PC-3 (cell line): Measurements from ENCODE around the gene GRB2.

Experiments
- EZH2 ChIP-seq: fragments of 300-600 bp; sonication (generic); IDR thresholded peaks from one replicate; pipeline ENCODE4 v1.6.1; 2017; ENCODE audit warnings: antibody characterized with exemption, mild to moderate bottlenecking, low read length; ENCODE audit not compliant: unreplicated experiment
- EZH2phosphoT487 ChIP-seq: fragments of 300-600 bp; sonication (generic); IDR thresholded peaks from 2 replicates; pipeline ENCODE4 v1.6.1; 2018; ENCODE audit warnings: mild to moderate bottlenecking, antibody characterized with exemption, low read length, borderline replicate concordance

GRCh38 chr17:75402026-75402425 is 3.5 kb downstream of the GRB2 start:
- TF ChIP-seq EZH2 (no peak), EZH2phosphoT487 (no peak)
